ELF-1 (cell line): ENCODE data around the gene ONECUT1.
A peak's percentile ranks its signal among the peaks of the same experiment; 100 is the strongest.

Experiments used
- DNase-seq: peaks from one replicate; pipeline ENCODE4 v3.0.0-alpha.2; 2016; ENCODE audit warnings: low read depth, low spot score

Gene ONECUT1

GRCh38 chr15:52797625-52798501, 7.7 kb upstream of the ONECUT1 start:
- no peak for DNase-seq

- DNase-seq: no peak
Measured at GRCh38 chr15:52796753-52797520, 6.8 kb upstream of the ONECUT1 start.

GRCh38 chr15:52796228-52796521, 6.0 kb upstream of the ONECUT1 start:
- no peak for DNase-seq

GRCh38 chr15:52795464-52796227, 5.5 kb upstream of the ONECUT1 start:
- DNase-seq: no peak

- no peak for DNase-seq
Measured at GRCh38 chr15:52794665-52795463, 4.7 kb upstream of the ONECUT1 start.

- no peak for DNase-seq
Measured at GRCh38 chr15:52791776-52792175, 1.6 kb upstream of the ONECUT1 start.

GRCh38 chr15:52790941-52791751, 1.0 kb upstream of the ONECUT1 start:
- DNase-seq: peak; percentile 70

GRCh38 chr15:52789601-52790168, 451 bp downstream of the ONECUT1 start:
- DNase-seq: no peak

- no peak for DNase-seq
Measured at GRCh38 chr15:52789008-52789600, 1.0 kb downstream of the ONECUT1 start.

- peak; percentile 39 for DNase-seq
Measured at GRCh38 chr15:52788099-52788986, 1.8 kb downstream of the ONECUT1 start.

- no peak for DNase-seq
Measured at GRCh38 chr15:52787549-52788098, 2.5 kb downstream of the ONECUT1 start.

- peak; percentile 72 for DNase-seq
Measured at GRCh38 chr15:52787123-52787503, 3.0 kb downstream of the ONECUT1 start.

GRCh38 chr15:52786436-52787122, 3.6 kb downstream of the ONECUT1 start:
- peak; percentile 37 for DNase-seq

GRCh38 chr15:52785672-52786406, 4.3 kb downstream of the ONECUT1 start:
- DNase-seq: no peak

- DNase-seq: peak; percentile 40
Measured at GRCh38 chr15:52784799-52785671, 5.1 kb downstream of the ONECUT1 start.
